ENCODE measurements around the gene FAM185A.
"Not testable (repeated sequence)": the region's sequence is repeated elsewhere in the genome, so short reads cannot be mapped to it uniquely, and the experiment has no call there.

FAM185A gene

DNA sequence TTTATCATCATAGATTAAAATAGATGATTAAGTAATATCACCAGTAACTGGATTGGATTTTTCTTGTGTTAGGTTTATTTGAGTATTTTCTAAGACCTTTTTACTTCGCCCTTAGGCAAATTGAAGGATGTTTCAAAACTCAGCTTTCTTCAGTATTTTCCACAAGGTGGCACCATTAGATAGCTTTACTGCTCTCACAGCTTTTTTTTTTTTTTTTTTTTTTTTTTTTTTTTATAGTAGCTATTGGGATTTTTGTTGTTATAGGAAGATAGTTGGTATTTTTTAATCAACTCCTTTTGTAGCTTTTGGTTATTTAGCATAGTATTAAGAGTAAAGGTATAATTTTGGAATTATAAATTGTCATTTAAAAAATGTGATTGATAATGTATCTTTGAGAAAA lies 9.4 kb downstream of the FAM185A start:
- TF ChIP-seq, protein P1, sequence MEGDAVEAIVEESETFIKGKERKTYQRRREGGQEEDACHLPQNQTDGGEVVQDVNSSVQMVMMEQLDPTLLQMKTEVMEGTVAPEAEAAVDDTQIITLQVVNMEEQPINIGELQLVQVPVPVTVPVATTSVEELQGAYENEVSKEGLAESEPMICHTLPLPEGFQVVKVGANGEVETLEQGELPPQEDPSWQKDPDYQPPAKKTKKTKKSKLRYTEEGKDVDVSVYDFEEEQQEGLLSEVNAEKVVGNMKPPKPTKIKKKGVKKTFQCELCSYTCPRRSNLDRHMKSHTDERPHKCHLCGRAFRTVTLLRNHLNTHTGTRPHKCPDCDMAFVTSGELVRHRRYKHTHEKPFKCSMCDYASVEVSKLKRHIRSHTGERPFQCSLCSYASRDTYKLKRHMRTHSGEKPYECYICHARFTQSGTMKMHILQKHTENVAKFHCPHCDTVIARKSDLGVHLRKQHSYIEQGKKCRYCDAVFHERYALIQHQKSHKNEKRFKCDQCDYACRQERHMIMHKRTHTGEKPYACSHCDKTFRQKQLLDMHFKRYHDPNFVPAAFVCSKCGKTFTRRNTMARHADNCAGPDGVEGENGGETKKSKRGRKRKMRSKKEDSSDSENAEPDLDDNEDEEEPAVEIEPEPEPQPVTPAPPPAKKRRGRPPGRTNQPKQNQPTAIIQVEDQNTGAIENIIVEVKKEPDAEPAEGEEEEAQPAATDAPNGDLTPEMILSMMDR (IDR thresholded peaks at IDR 0.05; ENCODE audit: low read depth, low read length): peak; percentile 13
- H3K4me3 ChIP-seq (replicated peaks in 1 of 2; ENCODE audit: low read depth in 2 of 2, low read length in 2 of 2): not testable (repeated sequence)
- peak; percentile 32 to 45 for DNase-seq (ENCODE audit: low read depth in 2 of 2)

DNA sequence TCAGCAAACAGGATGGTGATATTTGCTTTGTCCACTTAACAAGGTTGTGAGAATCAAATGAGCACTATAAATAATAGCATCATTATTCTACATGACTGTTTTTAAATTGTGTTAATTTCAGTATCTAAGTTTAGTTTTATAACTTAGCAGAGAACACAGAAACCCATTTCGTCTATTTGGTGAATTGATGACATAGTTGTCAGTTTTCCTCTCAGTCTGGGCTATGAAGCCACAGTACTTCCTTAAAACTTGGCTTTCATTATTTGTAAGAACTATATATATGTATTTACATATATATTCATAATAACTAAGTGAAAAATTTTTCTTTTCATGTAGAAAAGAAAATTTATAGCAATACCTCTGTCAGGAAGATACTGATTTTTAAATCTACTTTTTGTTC lies 11.1 kb downstream of the FAM185A start:
- H3K4me3 ChIP-seq (replicated peaks in 1 of 2; ENCODE audit: low read depth in 2 of 2, low read length in 2 of 2); DNase-seq (ENCODE audit: low read depth in 2 of 2): not testable (repeated sequence)

DNA sequence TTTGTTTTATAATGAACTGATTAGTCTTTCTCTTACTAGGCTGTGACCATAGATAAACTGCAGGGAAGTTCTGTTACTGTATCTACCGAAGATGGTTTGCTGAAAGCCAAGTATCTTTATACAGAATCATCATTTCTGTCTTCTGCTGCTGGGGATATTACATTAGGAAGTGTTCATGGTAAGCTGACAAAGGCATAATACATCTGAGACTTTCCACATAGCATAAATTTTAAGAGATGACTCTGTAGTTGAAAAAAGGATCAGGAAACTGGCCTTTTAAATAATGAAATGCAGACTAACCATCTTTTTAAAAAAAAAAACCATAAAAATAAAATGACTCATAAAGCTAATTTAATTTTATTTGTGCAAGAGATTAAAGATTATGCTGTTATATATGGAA lies 12.4 kb downstream of the FAM185A start:
- H3K4me3 ChIP-seq (replicated peaks in 1 of 2; ENCODE audit: low read depth in 2 of 2, low read length in 2 of 2); DNase-seq (ENCODE audit: low read depth in 2 of 2): not testable (repeated sequence)

DNA sequence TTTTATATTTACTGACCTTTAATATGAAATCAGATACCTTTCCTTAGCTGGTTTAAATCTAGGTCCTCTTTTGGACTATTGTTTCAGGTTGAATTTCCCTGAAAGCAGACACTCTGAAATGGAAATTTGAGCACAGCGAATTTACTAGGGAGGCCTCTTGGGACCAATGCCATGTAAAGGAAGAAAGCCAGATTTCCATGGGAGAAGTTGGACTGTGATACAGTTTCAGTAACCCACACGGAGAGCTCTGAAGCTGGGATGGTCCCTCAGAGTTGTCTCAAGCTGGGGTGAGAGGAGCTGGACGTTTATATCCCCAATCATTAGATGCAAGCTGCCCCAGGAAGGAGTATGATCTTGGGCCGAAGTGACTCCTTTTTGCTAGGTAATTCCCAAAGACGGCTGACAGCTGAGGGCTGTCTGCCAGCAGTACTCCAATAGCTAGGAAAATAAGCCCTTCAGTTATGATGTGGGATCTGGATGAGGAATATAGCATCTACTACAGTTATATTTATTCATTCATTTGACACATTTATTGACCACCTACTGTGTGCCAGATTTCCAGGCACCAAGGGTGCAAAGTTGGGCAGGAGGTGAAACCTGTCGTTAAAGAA lies 14.6 kb downstream of the FAM185A start:
- DNase-seq (ENCODE audit: low read depth in 2 of 2); H3K4me3 ChIP-seq (replicated peaks in 1 of 2; ENCODE audit: low read depth in 2 of 2, low read length in 2 of 2): not testable (repeated sequence)

DNA sequence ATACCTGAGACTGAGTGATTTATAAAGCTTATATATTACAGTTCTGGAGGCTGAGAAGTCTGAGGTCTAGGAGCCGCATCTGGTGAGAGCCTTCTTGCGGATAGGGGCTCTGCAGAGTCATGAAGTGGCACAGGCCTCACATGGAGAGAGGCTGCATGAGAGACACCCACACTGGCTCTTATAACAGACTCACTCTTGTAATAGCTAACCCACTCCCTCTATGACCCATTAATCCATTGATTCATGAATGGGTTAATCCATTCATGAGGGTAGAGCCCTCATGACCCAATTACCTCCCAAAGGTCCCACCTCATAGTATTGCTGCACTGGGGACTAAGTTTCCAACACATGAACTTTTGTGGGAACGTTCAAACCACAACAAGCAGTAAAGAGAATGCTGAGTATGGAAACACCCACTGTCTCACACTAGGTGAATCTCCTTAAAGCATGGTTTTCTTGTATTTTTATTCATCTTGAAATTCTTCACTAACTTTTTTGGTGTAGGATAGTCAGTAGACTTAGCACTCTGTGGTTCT lies 20.9 kb downstream of the FAM185A start:
- not testable (repeated sequence) for DNase-seq (ENCODE audit: low read depth in 2 of 2); H3K4me3 ChIP-seq (replicated peaks in 1 of 2; ENCODE audit: low read depth in 2 of 2, low read length in 2 of 2)

DNA sequence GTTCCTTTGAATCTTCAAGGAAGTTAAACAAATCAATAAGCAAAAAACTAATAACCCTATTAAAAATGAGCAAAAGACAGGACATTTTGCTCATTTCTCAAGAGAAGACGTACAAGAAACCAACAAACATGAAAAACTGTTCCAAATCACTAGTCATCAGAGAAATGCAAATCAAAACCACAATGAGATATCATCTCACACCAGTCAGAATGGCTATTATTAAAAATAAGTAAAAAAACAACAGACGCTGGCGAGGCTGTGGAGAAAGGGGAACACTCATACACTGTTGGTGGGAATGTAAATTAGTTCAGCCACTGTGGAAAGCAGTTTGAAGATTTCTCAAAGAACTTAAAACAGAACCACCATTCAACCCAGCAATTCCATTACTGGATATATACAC lies 21.7 kb downstream of the FAM185A start:
- not testable (repeated sequence) for H3K4me3 ChIP-seq (replicated peaks in 1 of 2; ENCODE audit: low read depth in 2 of 2, low read length in 2 of 2); DNase-seq (ENCODE audit: low read depth in 2 of 2)

DNA sequence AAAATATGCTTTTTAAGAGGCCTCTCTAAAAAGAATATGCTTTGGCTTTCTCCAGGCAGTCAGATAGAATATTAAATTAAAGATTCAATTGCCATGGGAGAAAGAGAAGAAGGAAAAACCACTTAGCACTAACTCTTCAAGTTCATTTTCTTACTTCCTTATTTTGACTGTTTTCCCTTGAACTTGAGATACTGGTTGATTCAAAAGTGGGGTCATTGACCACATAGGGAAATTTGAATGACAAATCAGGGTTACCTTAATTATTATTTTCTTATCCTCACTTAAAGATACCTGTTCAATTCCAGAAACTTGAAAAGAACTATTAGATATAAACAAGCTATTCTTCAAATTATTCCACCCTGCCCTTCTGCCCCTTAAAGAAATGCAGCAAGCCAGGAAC lies 27.4 kb downstream of the FAM185A start:
- not testable (repeated sequence) for H3K4me3 ChIP-seq (replicated peaks in 1 of 2; ENCODE audit: low read depth in 2 of 2, low read length in 2 of 2); DNase-seq (ENCODE audit: low read depth in 2 of 2)

DNA sequence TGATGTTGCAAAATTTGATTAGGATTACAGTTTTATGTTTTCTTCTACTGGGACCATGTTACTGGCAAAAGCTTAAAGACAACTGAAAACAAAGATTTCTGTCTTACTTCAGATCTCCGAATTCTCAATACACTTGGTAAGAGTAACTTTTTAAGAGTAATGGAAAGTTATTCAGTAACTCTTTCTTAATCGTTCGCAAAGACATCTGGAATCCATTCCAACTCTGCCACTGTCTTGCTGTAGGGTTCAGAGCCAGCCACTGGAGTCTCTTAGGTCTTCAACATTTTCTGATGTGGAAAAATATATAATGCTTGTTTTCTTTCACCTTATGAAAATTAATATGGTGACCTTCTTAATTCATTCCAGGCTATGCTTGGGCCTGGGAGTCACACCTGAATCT lies 29.9 kb downstream of the FAM185A start:
- DNase-seq (ENCODE audit: low read depth in 2 of 2); H3K4me3 ChIP-seq (replicated peaks in 1 of 2; ENCODE audit: low read depth in 2 of 2, low read length in 2 of 2): not testable (repeated sequence)

DNA sequence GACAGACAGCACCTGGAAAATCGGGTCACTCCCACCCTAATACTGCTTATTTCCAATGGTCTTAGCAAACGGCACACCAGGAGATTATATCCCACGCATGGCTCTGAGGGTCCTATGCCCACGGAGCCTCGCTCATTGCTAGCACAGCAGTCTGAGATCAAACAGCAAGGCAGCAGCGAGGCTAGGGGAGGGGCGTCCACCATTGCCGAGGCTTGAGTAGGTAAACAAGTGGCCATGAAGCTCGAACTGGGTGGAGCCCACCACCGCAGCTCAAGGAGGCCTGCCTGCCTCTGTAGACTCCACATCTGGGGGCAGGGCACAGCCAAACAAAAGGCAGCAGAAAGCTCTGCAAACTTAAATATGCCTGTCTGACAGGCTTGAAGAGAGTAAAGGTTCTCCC lies 32.1 kb downstream of the FAM185A start:
- not testable (repeated sequence) for H3K4me3 ChIP-seq (replicated peaks in 1 of 2; ENCODE audit: low read depth in 2 of 2, low read length in 2 of 2); DNase-seq (ENCODE audit: low read depth in 2 of 2)

DNA sequence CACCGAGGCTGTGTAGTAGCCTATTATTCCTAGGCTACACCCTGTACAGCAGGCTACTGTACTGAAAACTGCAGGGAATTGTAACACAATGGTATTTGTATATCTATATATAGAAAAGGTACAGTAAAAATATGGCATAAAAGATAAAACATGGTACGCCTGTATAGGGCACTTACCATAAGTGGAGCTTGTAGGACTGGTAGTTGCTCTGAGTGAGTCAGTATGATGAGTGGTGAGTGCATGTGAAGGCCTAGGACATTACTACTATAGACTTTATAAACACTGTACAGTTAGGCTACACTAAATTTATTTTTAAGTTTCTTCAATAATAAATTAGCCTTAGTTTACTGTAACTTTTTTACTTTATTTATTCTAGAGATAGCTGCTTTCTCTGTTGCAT lies 40.0 kb downstream of the FAM185A start:
- not testable (repeated sequence) for DNase-seq (ENCODE audit: low read depth in 2 of 2); H3K4me3 ChIP-seq (replicated peaks in 1 of 2; ENCODE audit: low read depth in 2 of 2, low read length in 2 of 2)

DNA sequence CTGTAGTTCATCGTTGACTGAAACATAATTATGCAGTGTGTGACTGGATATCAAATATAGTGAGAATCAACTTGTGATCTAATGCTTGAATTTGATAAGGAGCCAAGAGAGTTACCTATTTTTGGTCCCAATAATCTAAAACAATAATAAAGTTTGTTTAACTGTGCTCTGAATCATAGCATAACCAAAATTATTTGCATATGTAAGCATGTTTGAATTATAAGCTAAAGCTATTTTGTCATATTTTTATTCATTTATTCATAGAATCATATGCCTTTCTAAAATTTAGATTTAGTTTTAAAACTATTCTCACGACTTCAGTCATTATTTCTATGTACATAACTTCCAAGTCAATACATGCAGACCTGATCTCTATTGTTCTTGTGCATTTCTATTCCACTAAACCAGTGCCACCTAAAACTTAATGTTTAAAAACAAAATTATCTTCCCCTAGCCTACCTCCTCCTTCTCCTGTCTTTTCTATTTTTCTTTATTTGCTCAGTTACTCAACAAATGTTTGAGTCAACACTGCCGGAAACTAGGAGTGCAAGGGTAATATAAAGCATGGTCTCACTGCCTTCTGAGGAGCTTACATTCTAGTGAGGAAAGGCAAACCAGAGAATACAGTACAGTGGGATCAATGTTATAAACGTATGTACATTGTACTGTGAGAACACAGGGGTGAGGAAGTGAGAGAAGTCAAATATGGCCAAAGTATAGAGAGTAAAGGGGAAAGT lies 41.7 kb downstream of the FAM185A start:
- not testable (repeated sequence) for DNase-seq (ENCODE audit: low read depth in 2 of 2); H3K4me3 ChIP-seq (replicated peaks in 1 of 2; ENCODE audit: low read depth in 2 of 2, low read length in 2 of 2)

DNA sequence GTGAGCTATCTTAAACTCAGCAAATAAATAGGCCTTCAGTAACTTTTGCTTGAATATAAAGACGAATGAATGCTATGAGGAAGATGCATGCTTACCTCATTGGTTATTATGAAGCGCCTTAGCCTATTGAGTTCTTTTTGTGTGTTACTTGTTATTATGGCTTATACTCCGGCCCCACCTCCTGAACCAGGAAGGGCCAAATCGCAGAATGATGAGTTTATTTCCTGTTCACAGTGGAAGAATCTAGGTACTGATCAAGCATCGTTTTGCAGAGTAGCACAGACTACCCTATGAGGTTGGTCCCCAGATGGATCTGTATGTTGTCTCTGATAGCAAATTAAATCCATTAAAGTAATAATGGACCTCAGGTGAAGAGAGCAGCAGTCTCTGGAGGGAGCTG lies 42.6 kb downstream of the FAM185A start:
- peak in 1 of 2 donors; percentile 46 for DNase-seq (ENCODE audit: low read depth in 2 of 2)
- H3K4me3 ChIP-seq (replicated peaks in 1 of 2; ENCODE audit: low read depth in 2 of 2, low read length in 2 of 2): not testable (repeated sequence)

DNA sequence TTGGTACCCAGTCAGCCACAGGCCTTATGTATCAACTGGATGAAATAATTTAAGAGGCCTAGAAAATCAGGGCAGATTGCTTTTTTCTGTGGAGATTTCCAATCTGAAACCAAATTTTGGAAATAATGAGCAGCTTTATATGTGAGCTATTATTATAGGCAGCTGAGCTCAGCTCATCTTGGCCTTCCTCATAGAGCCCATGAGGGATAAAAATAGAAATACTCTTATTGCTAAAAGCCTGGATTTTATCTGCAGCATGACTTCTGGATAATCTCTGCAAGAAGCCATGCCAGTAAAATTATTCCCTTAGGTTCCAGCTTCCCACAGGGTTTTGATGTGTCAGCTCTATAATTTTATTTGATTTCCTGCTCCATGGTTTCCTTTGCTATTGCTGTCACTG lies 43.0 kb downstream of the FAM185A start:
- H3K4me3 ChIP-seq (replicated peaks in 1 of 2; ENCODE audit: low read depth in 2 of 2, low read length in 2 of 2); DNase-seq (ENCODE audit: low read depth in 2 of 2): not testable (repeated sequence)

DNA sequence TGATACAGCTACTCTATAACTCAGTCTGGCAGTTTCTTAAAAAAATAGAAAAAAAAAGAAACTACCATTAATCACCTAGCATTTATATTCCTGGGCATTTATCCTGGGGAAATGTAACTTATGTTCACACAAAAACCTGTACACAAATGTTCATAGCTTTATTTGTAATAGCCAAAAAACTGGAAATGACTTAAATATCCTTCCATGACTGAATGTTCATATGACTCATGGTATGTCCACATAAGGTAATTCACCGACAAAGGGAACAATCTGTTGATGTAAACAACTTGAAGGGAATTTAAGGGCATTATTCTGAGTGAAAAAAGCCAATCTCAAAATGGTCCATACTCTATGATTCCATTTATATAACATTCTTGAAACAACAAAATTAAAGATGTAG lies 45.8 kb downstream of the FAM185A start:
- DNase-seq (ENCODE audit: low read depth in 2 of 2): peak; percentile 18 to 68

DNA sequence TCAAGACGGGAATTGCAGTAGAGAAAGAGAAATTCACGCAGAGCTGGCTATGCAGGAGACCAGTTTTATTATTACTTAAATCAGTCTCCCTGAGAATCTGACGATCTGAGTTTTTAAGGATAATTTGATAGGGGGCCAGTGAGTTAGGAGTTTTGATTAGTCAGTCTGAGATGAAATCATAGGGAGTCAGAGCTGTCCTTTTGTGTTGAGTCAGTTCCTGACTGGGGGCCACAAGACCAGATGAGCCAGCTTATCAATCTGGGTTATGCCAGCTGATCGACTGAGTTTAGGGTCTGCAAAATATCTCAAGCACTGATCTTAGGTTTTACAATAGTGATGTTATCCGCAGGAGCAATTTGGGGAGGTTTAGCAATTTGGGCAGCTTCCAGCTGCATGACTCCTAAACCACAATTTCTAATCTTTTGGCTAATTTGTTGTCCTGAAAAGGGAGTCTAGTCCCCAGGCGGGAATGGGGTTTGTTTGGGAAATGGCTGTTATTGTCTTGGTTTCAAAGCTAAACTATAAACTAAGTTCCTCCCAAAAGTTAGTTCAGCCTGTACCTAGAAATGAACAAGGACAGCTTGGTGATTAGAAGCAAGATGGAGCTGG lies 47.3 kb downstream of the FAM185A start:
- peak; percentile 52 to 60 for DNase-seq (ENCODE audit: low read depth in 2 of 2)

More for the DNA sequence above, 45.8 kb downstream of the FAM185A start:
- not testable (repeated sequence) for H3K4me3 ChIP-seq (replicated peaks in 1 of 2; ENCODE audit: low read depth in 2 of 2, low read length in 2 of 2)

More for the DNA sequence above, 47.3 kb downstream of the FAM185A start:
- H3K4me3 ChIP-seq (replicated peaks in 1 of 2; ENCODE audit: low read depth in 2 of 2, low read length in 2 of 2): not testable (repeated sequence)

Measured in cardiac fibroblast (primary cell).